Measurements from ENCODE around the gene TENM4.

The TENM4 gene

DNA sequence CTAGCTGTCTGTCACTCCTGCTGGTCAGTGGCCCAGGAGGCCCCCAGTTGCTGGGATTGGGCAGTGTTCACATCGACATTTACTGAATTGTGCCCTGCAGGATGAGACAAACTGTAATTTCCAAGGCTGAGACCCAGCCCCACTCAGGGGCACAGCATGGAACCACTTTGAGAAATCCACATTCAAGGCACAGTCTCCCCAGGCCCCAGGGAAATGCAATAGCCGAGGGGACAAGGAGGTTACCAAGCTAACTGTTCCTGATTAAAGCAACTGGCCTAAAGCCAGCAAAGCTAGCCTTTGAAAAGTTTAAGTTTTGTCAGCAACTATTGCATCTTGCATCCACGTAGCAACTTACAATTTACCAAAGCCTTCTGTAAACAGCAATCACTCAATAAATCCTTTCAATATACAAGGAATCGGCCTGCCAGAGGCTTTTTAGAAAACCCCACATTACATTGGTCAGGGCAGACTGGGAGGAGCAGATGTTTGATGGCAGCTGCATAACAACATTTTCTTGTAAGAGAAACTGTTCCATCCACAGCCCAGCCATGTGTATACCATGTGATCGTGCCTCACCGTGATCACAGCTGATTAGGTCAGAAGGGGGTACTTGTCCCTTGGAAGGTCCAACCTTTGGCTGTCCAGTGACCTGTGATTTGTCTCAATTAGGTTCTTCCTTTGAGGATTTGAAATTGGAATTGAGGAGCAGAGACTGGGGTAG is 103.9 kb downstream of the TENM4 start:
- no peak for DNase-seq

DNA sequence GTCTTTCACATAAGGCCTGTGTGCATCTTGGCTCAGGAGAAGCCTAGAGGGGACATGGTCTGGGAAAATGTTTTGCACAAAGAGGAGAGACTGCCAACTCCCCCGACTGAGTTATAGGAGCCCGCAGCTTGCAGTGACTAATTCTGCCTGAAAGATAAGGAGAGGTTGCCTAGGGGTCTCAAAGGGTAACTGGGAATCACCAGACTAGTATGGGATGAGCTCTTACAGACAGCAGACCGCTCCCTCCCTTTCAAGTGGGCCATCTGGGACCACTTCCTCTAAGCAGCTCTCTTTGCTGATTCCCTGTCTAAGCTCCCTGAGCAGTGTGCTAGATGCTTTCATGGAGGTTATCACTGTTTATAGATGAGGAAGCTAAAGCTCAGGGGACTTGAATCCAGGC is 105.1 kb downstream of the TENM4 start:
- DNase-seq: no peak

DNA sequence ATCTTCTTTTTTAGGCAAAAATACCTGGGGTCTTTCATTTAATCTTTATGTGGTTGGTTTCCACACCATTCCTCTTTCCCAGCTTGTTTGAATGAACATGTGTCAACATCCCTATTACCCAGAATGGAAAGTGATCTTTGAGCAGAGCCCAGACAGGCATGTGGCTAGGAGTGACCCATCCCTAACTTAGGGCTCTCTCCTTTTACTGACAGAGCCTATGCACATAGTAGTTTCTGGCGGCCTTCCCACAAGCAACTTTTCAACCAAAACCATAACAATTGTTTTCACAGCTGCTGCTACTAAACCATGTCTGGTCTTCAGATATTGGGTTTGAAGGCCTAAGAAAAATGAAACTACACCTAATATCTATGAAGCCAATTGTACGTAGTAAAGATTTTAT is 107.5 kb downstream of the TENM4 start:
- no peak for DNase-seq

DNA sequence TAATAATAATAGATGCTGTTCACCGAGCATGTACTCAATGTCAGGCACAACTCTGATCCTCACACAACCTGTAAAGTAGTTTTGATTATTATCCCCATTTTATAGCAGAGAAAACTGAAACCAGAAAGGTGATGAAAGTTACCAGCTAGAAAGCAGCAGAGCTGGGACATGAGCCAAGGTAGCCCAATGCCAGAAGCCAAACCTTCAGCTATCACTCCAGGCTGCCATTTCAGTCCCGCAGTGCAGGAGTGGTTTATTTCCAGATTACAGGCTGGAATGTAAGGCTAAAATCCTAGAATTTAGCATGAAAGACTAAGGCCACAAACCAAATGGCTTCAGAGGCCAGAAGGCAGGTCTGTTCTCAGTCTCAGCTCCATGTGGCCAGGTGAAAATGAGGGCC is 108.8 kb downstream of the TENM4 start:
- DNase-seq: no peak

DNA sequence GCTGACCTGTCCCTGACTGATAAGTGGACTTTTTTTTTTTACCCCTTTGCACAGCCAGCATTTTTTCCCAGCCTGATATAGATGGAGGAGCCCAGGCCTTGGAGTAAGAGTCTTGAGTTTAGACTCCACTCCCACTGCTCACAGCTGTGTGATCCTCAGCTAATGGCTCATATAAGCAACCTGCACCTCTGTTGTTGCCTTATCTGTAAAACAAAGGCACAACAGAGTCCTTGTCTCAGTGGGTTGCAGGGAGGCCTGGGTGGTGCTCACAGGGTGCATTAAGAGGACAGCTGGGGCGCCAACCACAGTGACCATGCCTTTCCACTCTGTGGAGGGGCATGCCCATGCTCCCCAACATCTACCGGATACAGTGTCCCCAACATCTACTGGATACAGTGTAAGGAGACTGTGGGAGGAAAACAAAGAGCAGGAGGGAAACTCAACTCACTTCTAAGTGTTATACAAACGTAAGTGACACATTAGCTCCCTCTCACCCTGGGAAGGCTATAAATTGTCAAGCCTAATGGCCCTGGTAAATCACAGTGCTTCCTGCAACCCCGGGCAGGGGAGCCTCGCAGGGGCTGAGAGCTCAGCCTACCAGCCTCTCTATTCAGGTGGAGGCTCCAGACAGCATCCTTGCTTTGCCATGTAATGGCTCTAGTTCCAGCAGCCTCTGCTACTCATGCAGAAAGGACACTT is 109.5 kb downstream of the TENM4 start:
- DNase-seq: no peak

DNA sequence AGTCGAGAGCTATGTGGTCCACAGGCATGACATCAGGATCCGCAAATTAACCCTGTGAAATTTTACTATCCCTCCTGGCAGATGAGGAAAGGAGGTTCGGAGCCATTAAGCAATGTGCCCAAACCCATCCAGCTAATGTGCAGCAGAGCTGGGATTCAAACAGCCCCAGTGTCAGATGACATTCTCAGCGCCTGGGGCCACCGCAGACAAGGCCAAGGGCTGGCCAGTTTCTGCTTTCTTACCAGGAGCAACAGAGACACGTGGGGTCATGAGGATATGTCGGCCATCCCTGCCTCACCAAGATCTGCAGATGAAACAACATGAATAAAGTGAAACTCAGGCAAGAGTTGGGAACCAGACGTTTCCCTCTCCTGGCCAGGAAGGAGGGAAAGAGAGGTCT is 110.2 kb downstream of the TENM4 start:
- DNase-seq: no peak

DNA sequence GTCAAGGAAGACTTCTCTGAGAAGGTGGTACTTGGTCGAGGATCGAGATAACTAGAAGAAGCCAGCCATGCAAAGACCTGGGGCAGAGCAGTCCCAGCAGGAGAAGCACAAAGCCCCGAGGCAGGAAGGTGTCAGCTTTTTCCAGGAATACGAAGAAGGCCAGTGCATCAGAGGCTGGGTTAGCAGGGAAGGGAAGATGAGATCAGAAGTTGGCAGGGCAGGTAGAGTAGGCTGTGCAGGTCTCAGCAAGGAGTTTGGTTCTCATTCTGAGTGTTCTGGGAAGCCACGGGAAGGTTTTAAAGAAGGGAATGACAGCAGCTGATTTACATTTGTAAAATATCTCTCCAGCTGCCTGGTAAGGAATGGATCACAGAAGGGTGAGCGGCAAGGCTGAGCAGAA is 111.3 kb downstream of the TENM4 start:
- no peak for DNase-seq

DNA sequence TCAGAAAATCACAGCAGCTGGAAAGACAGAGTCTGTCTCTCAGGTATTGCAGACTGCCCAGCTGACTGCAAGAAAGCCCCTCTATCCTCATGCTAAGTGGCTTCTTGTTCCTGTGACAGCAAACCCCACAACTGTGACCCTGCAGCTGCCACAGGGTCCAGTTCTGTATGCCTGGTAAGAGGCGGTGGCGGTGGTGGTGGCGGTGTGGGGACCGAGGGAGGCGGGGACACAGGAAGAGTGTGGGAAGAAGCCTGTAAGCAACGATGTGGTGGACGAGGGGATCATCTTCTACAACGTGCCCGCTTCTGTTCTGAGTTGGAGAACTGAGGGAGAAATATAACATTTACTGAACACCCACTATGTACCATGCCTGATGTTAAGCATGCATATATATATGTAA is 112.4 kb downstream of the TENM4 start:
- DNase-seq: no peak

DNA sequence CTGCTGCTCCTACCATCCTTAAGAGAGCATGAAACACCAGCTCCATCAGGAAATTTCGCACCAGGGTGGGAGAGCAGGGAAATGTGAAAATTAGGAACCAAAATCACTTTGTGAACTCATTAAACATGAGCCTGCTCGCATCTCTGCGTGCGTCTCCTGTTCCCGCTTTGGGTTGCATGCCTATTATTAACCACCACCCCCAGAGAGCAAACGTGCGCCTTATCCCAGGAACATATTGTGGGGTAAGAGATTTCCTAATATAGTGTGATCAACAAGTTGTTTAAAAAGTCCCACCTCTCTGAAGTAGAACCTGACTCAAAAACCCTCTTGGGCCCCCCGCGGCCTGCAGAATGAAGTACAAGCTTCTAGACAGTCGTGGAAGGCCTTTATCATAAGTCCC is 115.0 kb downstream of the TENM4 start:
- no peak for DNase-seq

DNA sequence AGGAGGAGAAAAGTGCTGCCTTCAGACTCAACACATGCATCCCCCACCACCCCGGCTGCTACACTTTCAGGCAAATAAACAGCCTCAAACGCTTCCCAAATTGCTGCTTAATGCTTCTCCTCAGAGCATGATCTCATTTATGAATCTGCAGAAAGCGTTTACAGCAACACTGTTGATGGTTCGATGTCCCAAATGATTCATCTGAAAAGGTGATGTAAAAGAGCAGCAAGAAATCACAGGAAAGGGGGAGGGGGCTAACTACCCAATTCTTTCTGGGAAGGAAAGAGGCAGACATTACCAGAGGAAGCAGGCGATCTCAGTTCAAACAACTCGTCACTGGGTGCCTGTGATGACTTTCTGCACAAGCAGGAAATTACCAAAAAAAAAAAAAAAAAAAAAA is 119.6 kb downstream of the TENM4 start:
- no peak for DNase-seq

DNA sequence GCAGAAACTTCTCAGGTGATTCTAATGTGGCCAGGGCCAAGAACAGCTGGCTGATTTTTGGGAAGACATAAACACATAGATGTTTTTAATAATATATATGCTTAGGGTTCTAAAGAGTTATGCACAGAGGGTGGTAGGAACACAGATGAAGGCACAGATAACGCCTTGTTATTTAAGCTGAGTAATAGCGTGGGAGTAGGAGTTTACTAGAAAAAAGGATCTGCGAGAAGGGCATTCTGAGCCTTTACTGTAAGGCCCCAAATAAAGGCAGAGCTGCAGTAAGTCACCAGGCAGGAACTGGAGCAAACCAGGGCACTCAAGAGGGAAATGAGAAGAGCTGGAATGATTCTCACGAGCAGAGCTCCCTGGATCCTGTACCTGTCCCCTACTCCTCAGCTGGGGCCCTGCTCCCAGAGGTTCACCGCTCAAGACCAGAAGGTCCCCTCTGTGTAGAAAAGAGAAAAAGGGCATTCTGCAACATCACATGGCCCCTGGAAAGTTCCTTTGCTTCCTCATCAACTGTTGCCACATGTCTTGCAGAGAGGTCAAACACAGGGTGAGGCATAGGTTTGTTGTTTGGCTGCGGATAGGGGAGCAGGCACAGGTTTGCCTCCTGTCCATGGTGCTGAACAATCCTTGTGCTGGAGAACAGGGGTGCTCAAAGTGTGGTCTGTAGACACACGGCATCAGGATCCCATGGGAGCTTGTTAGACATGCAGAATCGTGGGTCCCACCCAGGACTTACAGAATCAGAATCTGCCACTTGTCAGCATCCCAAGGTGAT is 125.7 kb downstream of the TENM4 start:
- DNase-seq: no peak

DNA sequence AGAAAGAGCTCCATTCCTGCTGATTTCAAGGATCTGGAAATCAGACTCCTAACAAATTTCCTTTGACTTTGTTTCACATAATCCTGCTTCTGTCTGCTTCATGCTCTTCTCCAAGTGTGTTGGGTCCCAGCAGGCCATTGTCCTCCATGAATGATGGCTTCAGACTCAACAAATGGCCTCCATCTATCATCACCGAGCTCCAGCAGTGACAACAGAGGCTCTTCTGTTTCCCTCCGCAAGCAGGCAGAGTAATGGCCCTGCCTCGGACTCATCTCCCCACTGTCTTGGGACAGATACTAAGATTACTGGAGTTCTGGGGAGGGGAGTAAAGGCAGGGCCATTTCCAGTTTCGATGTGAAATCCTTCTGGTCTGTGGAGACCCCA is 127.3 kb downstream of the TENM4 start:
- DNase-seq: no peak

DNA sequence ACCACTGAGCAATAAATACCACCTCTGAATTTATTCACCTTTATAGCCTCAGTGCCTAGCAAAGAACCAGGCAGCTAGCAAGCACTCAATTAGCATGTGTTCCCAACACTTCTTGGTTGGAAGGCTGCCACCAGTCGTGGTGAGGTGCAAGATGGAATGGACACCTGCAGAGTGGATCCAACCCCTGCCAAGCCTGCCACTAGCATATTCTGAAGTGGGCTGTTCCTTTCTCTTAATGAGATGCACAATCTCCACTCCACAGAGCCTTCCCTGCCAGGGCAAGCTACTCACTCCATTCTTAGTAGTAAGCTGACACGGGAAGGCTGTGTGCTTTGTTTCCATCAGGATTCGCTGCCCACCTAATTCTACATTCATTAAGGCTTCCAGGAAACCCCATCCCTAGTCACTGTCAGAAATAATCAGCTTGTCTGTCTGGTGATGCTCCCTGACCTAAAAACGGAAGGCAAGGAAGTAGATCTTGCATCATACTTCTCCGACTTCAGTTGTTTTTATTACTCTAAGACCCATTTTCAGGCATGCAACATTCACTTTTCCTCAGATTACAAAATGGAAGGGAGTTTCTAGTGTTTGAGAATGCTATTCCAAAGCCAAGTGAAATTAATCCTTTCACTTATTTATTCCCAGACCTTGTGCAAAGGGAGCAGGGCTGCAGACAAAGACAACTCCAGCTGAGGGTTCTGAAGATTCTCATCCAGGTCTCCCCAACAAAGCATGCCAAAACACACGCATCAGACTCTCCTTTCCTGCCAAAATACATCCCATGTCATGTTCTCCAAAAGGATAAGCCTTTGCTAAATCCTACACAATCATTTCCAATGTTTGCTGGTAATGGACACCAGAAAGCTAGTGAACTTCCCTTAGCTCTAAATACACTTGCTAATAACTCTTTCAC is 128.0 kb downstream of the TENM4 start:
- DNase-seq: no peak

DNA sequence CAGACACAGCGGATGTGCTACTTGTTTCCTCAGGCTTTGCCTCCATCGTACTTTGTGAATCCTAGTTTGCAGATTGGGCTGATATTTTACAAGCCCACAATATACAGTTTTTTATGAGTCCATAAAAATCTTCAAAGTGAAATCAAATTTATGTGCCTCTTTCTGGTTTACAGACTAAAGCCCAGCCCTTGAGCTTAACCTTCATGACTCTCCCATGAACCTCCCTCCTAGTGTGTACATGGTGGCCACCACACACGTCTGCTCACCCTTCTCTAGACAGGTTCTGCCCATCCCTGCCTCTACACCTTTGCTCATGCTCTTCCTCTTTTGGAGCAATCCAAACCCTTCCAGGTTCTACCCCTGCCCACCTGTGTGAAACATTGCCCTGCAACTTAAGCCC is 129.4 kb downstream of the TENM4 start:
- no peak for DNase-seq

DNA sequence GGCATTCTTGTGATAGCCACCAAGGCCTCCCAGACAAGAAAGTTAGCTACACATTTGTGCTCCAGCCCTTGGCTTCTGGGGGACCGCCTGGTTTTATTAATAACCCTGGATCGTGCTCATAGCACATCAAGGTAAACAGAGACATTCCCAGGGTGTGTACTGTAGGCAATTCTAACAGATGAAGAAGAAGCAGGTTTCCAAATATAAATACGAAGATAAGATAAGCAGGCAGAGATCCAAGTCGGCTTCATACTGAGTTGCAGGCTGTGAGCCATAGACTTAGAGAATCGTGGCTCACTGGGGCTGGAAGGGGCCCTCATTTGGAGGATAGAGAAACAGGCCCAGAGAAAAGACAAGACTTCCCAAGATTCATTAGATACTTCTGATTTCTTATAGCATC is 131.4 kb downstream of the TENM4 start:
- peak; percentile 1 for DNase-seq

DNA sequence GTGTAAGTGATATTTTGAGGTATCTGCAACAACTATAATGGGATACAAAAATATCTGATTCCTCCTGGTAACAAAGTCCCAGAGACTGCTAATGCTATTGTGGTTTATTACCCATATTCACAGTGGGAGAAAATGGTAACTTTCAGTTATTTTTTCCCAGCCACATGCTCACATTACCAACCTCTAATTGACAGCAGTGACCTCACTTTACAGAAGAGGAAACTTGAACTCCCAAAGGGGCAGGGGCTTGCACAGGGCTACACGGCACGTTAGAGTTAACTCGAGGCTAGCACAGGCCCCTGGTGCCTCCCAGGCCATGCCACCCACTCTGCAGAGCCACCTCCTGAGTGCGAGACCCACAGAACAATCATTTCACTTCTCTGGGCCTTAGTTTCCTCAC is 132.4 kb downstream of the TENM4 start:
- DNase-seq: no peak

DNA sequence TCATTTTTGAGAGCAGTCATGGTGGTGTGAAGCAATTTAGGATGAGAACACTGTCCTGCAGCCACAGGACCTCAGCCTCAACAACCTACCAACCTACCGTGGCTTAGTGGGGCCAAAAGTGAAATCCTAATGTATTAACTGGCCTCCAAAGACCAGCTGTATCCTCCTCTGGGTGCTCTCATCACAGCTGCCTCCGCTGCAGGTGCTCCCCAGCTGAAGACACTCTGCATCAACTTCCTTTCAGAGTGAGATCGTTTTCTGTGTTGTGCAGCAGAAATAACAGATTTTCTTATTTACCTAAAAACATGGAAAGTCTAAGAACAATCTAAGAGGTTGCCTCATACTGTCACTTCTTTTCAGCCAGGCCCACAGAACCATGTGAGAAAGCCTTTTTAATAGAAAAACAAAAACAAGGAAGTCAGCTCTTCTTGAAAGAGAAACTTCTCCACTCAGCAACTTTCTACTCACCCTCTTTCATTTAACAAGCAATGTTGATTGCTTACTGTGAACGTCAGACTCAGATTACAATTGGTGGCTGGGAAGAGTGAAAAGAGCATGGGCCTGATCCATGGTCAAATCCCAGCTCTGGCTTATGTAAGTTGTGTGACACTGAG is 136.1 kb downstream of the TENM4 start:
- no peak for DNase-seq

DNA sequence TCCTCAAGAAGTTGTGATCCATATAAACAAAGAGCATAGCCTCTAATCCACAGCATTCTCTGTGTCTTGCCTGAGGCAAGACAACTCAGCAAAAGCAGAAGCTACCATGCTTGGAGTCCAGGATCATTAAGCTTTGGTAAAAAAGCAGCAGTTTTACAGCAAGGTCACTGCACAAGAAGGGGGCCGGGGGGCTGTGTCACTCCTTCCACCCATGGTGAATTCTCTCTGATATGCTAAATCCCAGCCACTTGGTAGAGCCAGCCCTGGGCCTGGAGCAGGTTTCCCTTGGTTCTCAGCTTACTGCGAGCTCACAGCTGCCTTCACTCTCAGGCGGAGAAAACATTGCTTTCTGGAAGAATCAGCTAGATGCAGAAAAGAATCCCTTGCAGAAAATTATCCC is 144.7 kb downstream of the TENM4 start:
- no peak for DNase-seq

DNA sequence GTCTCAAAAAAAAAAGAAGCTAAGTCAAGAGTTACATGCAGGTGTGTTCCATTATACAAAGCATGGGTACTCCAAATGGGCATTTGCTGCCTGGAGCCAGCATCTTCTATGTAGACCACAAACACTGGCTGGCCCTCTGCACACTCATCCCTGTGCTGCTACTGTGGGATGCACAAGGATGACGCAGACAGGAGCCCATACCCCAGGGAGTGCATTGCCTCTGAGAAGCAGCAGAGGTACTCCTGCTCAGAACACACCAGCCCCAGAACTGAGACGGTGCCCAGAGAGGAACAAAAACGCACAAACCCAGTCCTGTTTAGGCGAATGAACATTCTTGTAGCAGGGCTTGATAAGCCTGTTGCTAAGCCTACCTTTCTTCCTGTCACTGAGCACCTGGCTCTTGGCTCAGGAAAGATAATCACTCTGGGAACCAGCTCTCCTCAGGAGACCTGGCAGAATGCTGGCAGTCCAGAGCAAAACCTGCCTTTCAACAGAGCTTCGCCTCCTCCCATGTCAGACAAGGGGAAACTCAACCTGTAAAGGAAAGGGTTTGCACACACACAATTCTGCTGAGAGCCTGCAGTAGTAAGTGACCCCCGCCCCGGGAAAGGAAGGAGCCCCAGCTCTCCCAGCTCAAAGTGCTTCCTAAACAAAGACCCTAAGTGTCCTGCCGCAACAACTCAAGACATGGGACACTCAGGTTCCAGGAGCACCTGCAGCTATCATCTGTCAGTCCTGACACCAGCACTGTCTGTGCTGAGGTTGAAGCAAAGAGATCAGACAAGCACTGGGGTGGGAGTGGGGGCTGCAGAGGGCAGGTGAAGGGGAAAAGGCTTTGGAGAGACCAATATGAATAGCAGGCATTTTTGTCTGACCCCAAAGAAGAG is 145.7 kb downstream of the TENM4 start:
- DNase-seq: no peak

DNA sequence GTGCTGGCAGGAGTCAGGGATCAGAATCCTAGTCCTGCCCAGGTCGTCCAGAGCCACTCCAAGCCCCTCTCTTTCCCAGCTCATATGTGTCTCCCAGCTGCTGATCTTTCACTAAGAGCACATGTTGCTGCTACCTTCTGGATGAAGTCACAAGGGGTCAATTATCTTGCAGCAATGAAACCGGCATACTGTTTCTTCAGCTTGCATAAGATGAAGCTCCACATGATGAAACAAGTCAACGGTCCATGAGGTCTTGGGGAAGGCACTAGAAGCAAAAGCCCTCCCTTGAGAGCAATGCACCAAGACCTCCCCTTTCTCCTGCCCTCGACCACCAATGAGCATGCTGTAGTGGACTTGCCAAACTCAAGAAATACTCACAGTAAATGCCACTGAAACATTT is 148.9 kb downstream of the TENM4 start:
- no peak for DNase-seq

DNA sequence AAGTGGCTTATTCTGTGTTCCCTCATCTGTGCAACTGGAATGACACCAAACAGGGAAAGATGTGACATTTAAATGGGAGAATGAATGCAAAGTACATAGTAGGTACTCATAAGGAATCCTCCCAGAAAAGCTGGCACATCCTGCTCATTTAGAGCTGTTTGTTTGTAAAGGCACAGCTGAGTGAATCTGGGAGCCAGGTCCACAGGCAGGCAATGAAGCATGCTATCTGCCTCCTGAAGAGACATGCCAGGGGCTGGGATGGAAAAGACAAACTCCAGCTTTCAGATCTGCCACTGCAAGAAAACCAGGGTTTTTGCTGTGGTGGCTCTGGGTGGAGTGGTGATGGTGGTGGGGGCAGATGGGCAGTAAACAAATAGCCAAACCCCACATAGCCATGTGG is 150.1 kb downstream of the TENM4 start:
- no peak for DNase-seq

DNA sequence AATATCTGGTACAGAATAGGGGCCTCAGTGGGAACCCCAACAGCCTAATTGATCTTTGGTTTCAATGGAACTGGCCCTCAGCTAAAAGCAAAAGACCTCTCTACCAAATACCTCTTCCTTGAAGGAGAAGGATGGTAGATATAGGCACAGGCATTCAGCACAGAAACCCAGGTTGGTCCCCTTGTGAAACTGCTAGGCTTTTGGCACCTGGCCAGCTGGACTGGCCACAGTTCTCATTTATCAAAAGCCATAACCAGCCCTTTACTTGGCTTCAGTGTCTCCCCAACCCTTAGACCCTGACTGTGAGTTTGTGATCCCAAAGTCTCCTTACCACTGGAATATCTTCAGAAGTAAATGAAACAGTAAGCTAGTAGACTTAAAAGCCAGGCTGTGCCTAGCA is 152.9 kb downstream of the TENM4 start:
- no peak for DNase-seq

Measured in femur (tissue), 1 donor.